K562 (cell line): ENCODE results near the gene NUBPL. TPM values are rescaled to one million over a fixed set of nuclear protein-coding genes. Genes with fewer than 3 reads are reported as not detected.

Source experiments
- ATAC-seq: fragments of 200-7000 bp; cut with Tn5 transposase; 3 replicates; pipeline ENCODE4 v1.9.1; 2020; ENCODE audit warnings: moderate library complexity
- BruUV-seq: library from RNA; stranded (reverse); fragments of 400-500 nt; replicated peaks from 2 replicates; lab custom pipeline; 2021; lab: Mats Ljungman, UMichigan
- CTCF ChIA-PET: fragments of 300-600 bp; formaldehyde crosslinking; extraction: SDS; loops from one replicate; lab custom pipeline; 2021; ENCODE audit warnings: low intra/inter-chr PET ratio; lab: Yijun Ruan, JAX
- POLR2A ChIA-PET: fragments of 300-600, 350-650 bp; sonication (Branson Sonifier 250); formaldehyde crosslinking; extraction: SDS; loops from one replicate; lab custom pipeline; 2021; ENCODE audit warnings: antibody characterized with exemption, inconsistent platforms; lab: Yijun Ruan, JAX
- DNase-seq, 4 experiments: peaks; one replicate each; pipeline versions ENCODE4 v3.0.0 to v3.0.0-alpha.2; 2011 to 2018; ENCODE audit warnings: low spot score in 3 of 4, mixed read lengths in 3 of 4; ENCODE audit errors: extremely low read depth in 1 of 4
- FAIRE-seq: peaks from 2 replicates; lab custom pipeline; 2011; peaks lifted over from hg19 to GRCh38; lab: Jason Lieb, UNC
- H2AFZ ChIP-seq: 2 replicates; pipeline ENCODE4 v1.6.0; 2011; ENCODE audit warnings: low read depth, low read length, control low read depth, inconsistent platforms
- H3K27ac ChIP-seq: fragments of 200-600 bp; 3 replicates; pipeline ENCODE4 v1.8.0; 2011; ENCODE audit warnings: low read depth, mild to moderate bottlenecking, control low read depth, inconsistent platforms, low read length, moderate library complexity, mixed read lengths; ENCODE audit errors: extremely low read depth
- H3K27me3 ChIP-seq, 2 experiments: fragments of 300-600 bp in 1 of 2; 2 replicates in 1 of 2; 3 replicates in 1 of 2; pipeline versions ENCODE4 v1.6.0 to v1.8.0; 2011; ENCODE audit warnings: inconsistent platforms in 2 of 2, low read length in 2 of 2, mild to moderate bottlenecking in 1 of 2, mixed read lengths in 1 of 2, moderate library complexity in 1 of 2; ENCODE audit not compliant: control insufficient read depth in 2 of 2, insufficient read depth in 2 of 2
- H3K36me3 ChIP-seq: fragments of 300-600 bp; 3 replicates; pipeline ENCODE4 v1.8.0; 2011; ENCODE audit warnings: mild to moderate bottlenecking, low read length, inconsistent platforms; ENCODE audit not compliant: control insufficient read depth, insufficient read depth
- H3K4me1 ChIP-seq, 2 experiments: fragments of 200-600 bp in 1 of 2; replicated peaks in 1 of 2; 2 replicates in 1 of 2; 3 replicates in 1 of 2; pipeline versions ENCODE4 v1.5.1 to v1.8.0; 2011; ENCODE audit warnings: inconsistent platforms in 2 of 2, low read length in 2 of 2, mild to moderate bottlenecking in 1 of 2, mixed read lengths in 1 of 2, moderate library complexity in 1 of 2; ENCODE audit not compliant: control insufficient read depth in 2 of 2, insufficient read depth in 2 of 2
- H3K4me2 ChIP-seq: 2 replicates; pipeline ENCODE4 v1.6.1; 2011; ENCODE audit warnings: low read length, control low read depth, inconsistent platforms, mixed read lengths; ENCODE audit not compliant: insufficient read depth
- H3K4me3 ChIP-seq: fragments of 200-600 bp; sonication (generic), shearing (Covaris generic); 2 replicates; pipeline ENCODE4 v1.5.1; 2016; ENCODE audit warnings: control low read depth, inconsistent platforms
- H3K79me2 ChIP-seq: fragments of 200-600 bp; 3 replicates; pipeline ENCODE4 v1.8.0; 2011; ENCODE audit warnings: low read length, inconsistent platforms; ENCODE audit not compliant: control insufficient read depth, insufficient read depth
- H3K9ac ChIP-seq, 2 experiments: 2 replicates each; pipeline versions ENCODE4 v1.6.0 to v1.6.1; 2011; ENCODE audit warnings: low read depth in 2 of 2, low read length in 2 of 2, control low read depth in 1 of 2, inconsistent platforms in 1 of 2, mild to moderate bottlenecking in 1 of 2, mixed read lengths in 1 of 2; ENCODE audit not compliant: insufficient read depth in 1 of 2
- H3K9me1 ChIP-seq: one replicate; pipeline ENCODE4 v1.6.0; 2011; ENCODE audit warnings: inconsistent platforms, mild to moderate bottlenecking, low read length, moderate library complexity; ENCODE audit not compliant: control insufficient read depth, insufficient read depth
- H3K9me3 ChIP-seq: replicated peaks from 2 replicates; pipeline ENCODE4 v1.5.1; 2011; ENCODE audit warnings: low read depth, low read length, inconsistent platforms; ENCODE audit not compliant: control insufficient read depth, insufficient read depth
- H4K20me1 ChIP-seq: replicated peaks from 2 replicates; pipeline ENCODE4 v1.6.1; 2011; ENCODE audit warnings: low read length, inconsistent platforms, mixed read lengths; ENCODE audit not compliant: control insufficient read depth, insufficient read depth
- POLR3G ChIP-seq: IDR thresholded peaks from 2 replicates; pipeline ENCODE4 v1.6.1; 2011; ENCODE audit not compliant: insufficient read length, insufficient replicate concordance; ENCODE audit errors: extremely low read depth
- ZBTB26 ChIP-seq: fragments of 450-650 bp; formaldehyde crosslinking; IDR thresholded peaks from 2 replicates; pipeline ENCODE4 v1.4.0; 2022; ENCODE audit warnings: missing genetic modification characterization
- ZNF263 ChIP-seq: sonication (generic); formaldehyde crosslinking; IDR thresholded peaks from 2 replicates; pipeline ENCODE4 v1.8.0; 2022; ENCODE audit warnings: mild to moderate bottlenecking, missing genetic modification reagents, borderline replicate concordance
- ZNF507 ChIP-seq: conservative IDR thresholded peaks from 2 replicates; pipeline ENCODE4 v1.6.1; 2017; ENCODE audit warnings: missing genetic modification characterization, missing compliant biosample characterization
- WGBS: fragments of 100-300 bp; shearing (Covaris generic); methylation state at CpG from one replicate; pipeline ENCODE4 v1.1.6; 2016; ENCODE audit warnings: low coverage, mixed read lengths; ENCODE audit not compliant: insufficient coverage; ENCODE audit errors: missing lambda C conversion rate; 5-methylcytosine and 5-hydroxymethylcytosine counted together
- in situ Hi-C: fragments of 300-500 bp; cut with MboI; formaldehyde crosslinking; loops from 4 replicates; pipeline ENCODE4 v1.15.0; 2018; ENCODE audit warnings: inconsistent platforms, mixed read lengths
- intact Hi-C: fragments of 100-400 bp; cut with micrococcal nuclease; formaldehyde crosslinking; loops from 2 replicates; pipeline ENCODE4 v1.14.2; 2022
- polyA plus RNA-seq, 8 experiments: library from polyadenylated mRNA; depleted of rRNA in 4 of 8; stranded (reverse) in 5 of 8; unstranded in 3 of 8; fragments of >200 nt; fragmentation: Nextera tagmentation in 2 of 8; fragmentation: Illumina TruSeq in 1 of 8; extraction: Ambion mirVana in 2 of 8; extraction: Trizol in 1 of 8; gene quantifications; 2 replicates each; pipeline versions ENCODE4 v1.2.1 to v1.2.3, GENCODE V29; 2011 to 2014; ENCODE audit warnings: inconsistent platforms in 1 of 8, missing spikeins in 1 of 8
- total RNA-seq, 7 experiments: library from RNA; depleted of rRNA in 6 of 7; stranded (reverse); fragments of >200 nt in 6 of 7; fragmentation: Illumina TruSeq in 2 of 7; extraction: Trizol in 2 of 7; gene quantifications; 2 replicates each; pipeline versions ENCODE4 v1.2.1 to v1.2.3, GENCODE V29; 2011 to 2021; ENCODE audit warnings: low replicate concordance in 1 of 7
- TF ChIP-seq, protein P1 (sequence below): sonication (generic); formaldehyde crosslinking; IDR thresholded peaks from 2 replicates; pipeline ENCODE4 v1.8.1; 2023; ENCODE audit warnings: missing genetic modification reagents, mild to moderate bottlenecking, borderline replicate concordance

NUBPL gene
- total and polyA plus RNA-seq, 9 of the 15 experiments (the other 6 are each of a cell fraction or from before 2014, with no cell fraction given): 3.2 to 8.7 (median 6.1) TPM

- Histone ChIP-seq H3K79me2 (no peaks in the 10 kb centered on the region), H3K27me3 (no peaks in the 10 kb centered on the region), H3K36me3 (no peaks in the 10 kb centered on the region), H3K4me1 (no peaks in the 10 kb centered on the region), H4K20me1 (no peaks in the 10 kb centered on the region), H2AFZ (no peak overlapping the region), H3K9me1 (no peaks in the 10 kb centered on the region), H3K4me2 (no peak overlapping the region), H3K27ac (no peak overlapping the region), H3K9me3 (no peaks in the 10 kb centered on the region), H3K9ac (no peak overlapping the region), H3K4me3 (no peak overlapping the region)
- intact Hi-C loops (no loop called here), in situ Hi-C loops (no loop called here)
- 0 out of 2 replicates have a peak, but pooled peaks have one; percentile 73 for TF ChIP-seq ZBTB26
- TF ChIP-seq ZNF263 (CRISPR knock-in tag): peak; percentile 45; the same call in 1 of the 2 replicates
- TF ChIP-seq POLR3G: no peak
- POLR2A ChIA-PET: no interaction called here
- no peak for FAIRE-seq
- no peak for ATAC-seq
- no peak for DNase-seq
- no TSS peak for BruUV-seq
- CTCF ChIA-PET: no interaction called here
- WGBS: 40% methylated on average over 1 of the region's 2 CpGs
Observed at GRCh38 chr14:31605702-31606101, 44.5 kb downstream of the NUBPL start.

GRCh38 chr14:31611778-31612433 lies 50.7 kb downstream of the NUBPL start:
- POLR2A ChIA-PET: no interaction called here
- Histone ChIP-seq H3K4me2 (no peak overlapping the region), H3K36me3 (no peaks in the 10 kb centered on the region), H4K20me1 (no peaks in the 10 kb centered on the region), H3K9me1 (no peaks in the 10 kb centered on the region), H3K9me3 (no peaks in the 10 kb centered on the region), H3K27me3 (no peaks in the 10 kb centered on the region), H3K79me2 (no peaks in the 10 kb centered on the region), H3K9ac (no peak overlapping the region)
- intact Hi-C loops (no loop called here), in situ Hi-C loops (no loop called here)
- 61% methylated on average over 3 of the region's 3 CpGs for WGBS
- TF ChIP-seq, protein P1, sequence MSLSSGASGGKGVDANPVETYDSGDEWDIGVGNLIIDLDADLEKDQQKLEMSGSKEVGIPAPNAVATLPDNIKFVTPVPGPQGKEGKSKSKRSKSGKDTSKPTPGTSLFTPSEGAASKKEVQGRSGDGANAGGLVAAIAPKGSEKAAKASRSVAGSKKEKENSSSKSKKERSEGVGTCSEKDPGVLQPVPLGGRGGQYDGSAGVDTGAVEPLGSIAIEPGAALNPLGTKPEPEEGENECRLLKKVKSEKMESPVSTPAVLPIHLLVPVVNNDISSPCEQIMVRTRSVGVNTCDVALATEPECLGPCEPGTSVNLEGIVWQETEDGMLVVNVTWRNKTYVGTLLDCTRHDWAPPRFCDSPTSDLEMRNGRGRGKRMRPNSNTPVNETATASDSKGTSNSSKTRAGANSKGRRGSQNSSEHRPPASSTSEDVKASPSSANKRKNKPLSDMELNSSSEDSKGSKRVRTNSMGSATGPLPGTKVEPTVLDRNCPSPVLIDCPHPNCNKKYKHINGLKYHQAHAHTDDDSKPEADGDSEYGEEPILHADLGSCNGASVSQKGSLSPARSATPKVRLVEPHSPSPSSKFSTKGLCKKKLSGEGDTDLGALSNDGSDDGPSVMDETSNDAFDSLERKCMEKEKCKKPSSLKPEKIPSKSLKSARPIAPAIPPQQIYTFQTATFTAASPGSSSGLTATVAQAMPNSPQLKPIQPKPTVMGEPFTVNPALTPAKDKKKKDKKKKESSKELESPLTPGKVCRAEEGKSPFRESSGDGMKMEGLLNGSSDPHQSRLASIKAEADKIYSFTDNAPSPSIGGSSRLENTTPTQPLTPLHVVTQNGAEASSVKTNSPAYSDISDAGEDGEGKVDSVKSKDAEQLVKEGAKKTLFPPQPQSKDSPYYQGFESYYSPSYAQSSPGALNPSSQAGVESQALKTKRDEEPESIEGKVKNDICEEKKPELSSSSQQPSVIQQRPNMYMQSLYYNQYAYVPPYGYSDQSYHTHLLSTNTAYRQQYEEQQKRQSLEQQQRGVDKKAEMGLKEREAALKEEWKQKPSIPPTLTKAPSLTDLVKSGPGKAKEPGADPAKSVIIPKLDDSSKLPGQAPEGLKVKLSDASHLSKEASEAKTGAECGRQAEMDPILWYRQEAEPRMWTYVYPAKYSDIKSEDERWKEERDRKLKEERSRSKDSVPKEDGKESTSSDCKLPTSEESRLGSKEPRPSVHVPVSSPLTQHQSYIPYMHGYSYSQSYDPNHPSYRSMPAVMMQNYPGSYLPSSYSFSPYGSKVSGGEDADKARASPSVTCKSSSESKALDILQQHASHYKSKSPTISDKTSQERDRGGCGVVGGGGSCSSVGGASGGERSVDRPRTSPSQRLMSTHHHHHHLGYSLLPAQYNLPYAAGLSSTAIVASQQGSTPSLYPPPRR (CRISPR knock-in tag): no peak
- TF ChIP-seq ZNF507 (tag): peak; percentile 65
- TF ChIP-seq, all 486 proteins: peak for 1
- FAIRE-seq (no peak), ATAC-seq (no peak), DNase-seq (no peak)
- no TSS peak for BruUV-seq
- Histone ChIP-seq H2AFZ (no peak overlapping the region), H3K4me3 (no peak overlapping the region), H3K27ac (no peak overlapping the region), H3K4me1 (no peaks in the 10 kb centered on the region)
- CTCF ChIA-PET: interaction anchor here (0.6 kb wide), 1 partner anchor 1708 kb away, joined by 3 read pairs; no protein-coding TSS in a partner anchor
